Gastroesophageal sphincter (tissue), 3 donors: Measurements from ENCODE around the gene HELZ.

Experiments
- EP300 ChIP-seq: sonication (generic); formaldehyde crosslinking; IDR thresholded peaks from one replicate; pipeline ENCODE4 v1.6.1; 2017; ENCODE audit warnings: antibody characterized with exemption, mild to moderate bottlenecking
- POLR2A ChIP-seq, 2 donors: fragments of 450-650 bp; IDR thresholded peaks; one replicate each; pipeline ENCODE4 v1.6.1; 2017; ENCODE audit warnings: antibody characterized with exemption in 2 of 2, mild to moderate bottlenecking in 2 of 2, moderate library complexity in 1 of 2
- POLR2AphosphoS5 ChIP-seq: sonication (generic); formaldehyde crosslinking; IDR thresholded peaks from one replicate; pipeline ENCODE4 v1.6.1; 2017; ENCODE audit warnings: antibody characterized with exemption
- TF ChIP-seq, protein P1 (sequence below), 4 experiments: fragments of 200-600 bp in 2 of 4; fragments of 450-650 bp in 2 of 4; sonication (generic) in 1 of 4; IDR thresholded peaks; one replicate each; pipeline ENCODE4 v1.5.1; 2017 to 2019; ENCODE audit warnings: antibody characterized with exemption in 4 of 4, mild to moderate bottlenecking in 2 of 4, moderate library complexity in 2 of 4

DNA sequence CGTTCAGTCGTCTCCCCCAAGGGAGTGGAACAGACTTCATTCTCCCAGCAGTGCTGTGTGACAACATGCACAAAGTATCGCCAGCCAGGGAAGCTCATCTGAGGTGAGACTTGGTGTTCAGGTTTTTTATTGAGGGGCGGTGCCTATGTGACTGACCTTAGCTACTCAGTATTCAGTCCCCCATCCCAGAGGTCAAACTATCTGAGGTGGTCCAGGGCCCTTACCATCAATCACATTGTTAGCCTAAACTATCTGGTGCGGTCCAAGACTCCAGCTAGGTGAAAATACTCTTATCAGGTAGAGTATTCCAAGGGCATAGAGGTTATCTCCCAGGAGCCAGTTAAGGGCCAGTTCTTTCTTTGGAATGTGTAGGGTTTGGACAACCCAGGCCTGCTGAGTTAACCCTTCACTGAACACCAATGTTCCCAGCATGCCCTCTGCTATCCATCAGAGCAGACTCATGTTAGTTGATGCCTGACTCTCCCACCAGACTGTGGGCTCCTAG, 206.1 kb downstream of the HELZ start:
- TF ChIP-seq, protein P1, sequence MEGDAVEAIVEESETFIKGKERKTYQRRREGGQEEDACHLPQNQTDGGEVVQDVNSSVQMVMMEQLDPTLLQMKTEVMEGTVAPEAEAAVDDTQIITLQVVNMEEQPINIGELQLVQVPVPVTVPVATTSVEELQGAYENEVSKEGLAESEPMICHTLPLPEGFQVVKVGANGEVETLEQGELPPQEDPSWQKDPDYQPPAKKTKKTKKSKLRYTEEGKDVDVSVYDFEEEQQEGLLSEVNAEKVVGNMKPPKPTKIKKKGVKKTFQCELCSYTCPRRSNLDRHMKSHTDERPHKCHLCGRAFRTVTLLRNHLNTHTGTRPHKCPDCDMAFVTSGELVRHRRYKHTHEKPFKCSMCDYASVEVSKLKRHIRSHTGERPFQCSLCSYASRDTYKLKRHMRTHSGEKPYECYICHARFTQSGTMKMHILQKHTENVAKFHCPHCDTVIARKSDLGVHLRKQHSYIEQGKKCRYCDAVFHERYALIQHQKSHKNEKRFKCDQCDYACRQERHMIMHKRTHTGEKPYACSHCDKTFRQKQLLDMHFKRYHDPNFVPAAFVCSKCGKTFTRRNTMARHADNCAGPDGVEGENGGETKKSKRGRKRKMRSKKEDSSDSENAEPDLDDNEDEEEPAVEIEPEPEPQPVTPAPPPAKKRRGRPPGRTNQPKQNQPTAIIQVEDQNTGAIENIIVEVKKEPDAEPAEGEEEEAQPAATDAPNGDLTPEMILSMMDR (IDR thresholded peaks at IDR 0.05) = no peak
- TF ChIP-seq POLR2A (IDR thresholded peaks at IDR 0.05) (no peak), EP300 (no peak), POLR2AphosphoS5 (no peak)
